Activated CD8-positive, alpha-beta memory T cell treated with anti-CD3 and anti-CD28 coated beads, Interleukin-2, amount 50 U/mL, for 1 hour (primary cell): Measurements from ENCODE around the gene GLB1L.
"Not testable (repeated sequence)": the region's sequence is repeated elsewhere in the genome, so short reads cannot be mapped to it uniquely, and the experiment has no call there.

Experiments used
- DNase-seq: peaks from one replicate; pipeline ENCODE4 v3.0.0-alpha.2; 2020; ENCODE audit errors: extremely low read depth

GLB1L gene

DNA sequence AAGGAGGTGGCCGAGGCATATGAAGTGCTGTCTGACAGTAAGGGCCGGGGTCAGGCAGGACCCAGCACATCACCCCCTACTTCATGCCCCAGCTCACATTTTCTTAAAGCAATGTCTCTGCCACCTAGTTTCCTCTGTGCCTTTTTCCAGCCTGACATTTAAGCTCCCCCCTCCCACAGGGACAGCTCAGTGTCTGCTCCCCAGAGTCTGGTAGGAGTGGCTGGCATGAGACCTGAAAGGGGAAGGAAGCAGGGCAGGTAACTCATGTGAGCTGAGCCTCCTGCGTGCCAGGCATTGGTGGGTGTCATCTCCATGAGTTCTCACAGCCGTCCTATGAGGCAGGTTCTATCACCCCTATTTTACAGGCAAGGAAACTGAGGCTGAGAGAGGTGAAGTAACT, 35.4 kb upstream of the GLB1L start:
- no peak for DNase-seq

DNA sequence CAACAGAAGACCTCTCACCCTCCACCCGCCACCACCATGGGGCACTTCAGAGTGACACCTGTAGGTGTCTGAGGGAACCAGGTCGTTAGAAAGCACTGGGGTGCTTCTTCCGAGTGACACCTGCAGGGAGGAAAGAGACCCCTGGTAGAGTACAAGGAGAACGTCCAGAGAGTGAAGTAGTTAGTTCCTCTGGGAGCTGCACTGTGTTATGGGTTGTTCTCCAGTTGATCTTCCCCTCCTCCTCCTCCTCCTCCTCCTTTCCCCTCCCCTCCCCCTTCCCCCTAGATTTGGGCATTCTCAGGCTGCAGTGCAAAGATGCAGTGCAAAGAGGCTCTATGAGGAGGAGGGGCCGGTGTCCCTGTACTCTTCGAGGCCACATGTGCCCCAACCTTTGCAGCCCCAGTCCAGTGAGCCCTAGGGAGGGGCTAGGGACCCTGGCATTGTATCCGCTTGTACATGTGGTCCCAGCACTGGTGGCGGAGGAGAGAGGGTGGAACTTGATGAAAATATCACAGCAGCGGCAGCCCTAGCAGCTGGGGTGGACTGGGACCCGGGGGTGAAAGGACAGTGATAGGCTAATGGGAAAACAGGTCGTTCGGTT, 34.8 kb upstream of the GLB1L start:
- DNase-seq: no peak

DNA sequence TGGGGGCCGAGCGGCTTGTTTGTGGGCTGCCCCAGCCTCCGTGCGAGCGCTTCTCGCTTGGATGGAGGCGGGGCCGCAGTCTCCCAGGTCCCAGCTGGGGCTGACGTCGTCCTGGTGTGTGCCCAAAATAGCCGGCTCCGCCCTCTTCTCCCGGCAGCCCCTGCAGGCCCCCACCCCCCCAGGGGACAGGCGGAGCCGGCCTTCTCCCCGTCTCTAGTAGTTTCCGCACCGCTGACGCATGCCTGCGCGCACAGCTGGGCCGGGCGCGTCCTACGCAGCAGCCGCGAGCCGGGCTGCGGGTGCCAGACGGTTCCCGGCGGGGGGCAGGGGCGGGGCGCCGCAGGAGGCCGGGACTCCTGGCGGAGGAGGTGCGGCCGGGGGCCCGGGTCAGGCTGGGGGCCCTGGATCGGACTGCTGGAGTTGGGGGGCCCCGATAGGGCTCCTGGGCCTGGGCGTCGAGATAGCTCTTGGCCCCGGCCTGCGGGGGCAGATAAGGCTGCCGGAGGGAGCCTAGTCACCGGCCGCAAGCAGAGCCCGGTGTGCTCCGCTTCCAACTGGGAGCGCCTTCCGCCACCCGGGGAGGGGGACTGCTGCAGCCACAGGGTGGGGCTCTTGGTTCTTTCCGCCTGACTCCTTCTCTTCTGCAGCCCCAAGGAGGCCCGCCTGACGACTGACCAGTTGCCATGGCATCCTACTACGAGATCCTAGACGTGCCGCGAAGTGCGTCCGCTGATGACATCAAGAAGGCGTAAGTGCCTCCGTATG, 34.1 kb upstream of the GLB1L start, which contains the start of gene DNAJB2:
Gene DNAJB2, plus strand, starts transcription at position 216 of the 765 bp plus-strand sequence. Its CDS starts 468 bp downstream, at position 684.
- peak; percentile 99 for DNase-seq

GRCh38 chr2:219278655-219279150, 33.5 kb upstream of the GLB1L start:
- DNase-seq: no peak

GRCh38 chr2:219277703-219278654, 32.7 kb upstream of the GLB1L start:
- DNase-seq: peak; percentile 39

DNA sequence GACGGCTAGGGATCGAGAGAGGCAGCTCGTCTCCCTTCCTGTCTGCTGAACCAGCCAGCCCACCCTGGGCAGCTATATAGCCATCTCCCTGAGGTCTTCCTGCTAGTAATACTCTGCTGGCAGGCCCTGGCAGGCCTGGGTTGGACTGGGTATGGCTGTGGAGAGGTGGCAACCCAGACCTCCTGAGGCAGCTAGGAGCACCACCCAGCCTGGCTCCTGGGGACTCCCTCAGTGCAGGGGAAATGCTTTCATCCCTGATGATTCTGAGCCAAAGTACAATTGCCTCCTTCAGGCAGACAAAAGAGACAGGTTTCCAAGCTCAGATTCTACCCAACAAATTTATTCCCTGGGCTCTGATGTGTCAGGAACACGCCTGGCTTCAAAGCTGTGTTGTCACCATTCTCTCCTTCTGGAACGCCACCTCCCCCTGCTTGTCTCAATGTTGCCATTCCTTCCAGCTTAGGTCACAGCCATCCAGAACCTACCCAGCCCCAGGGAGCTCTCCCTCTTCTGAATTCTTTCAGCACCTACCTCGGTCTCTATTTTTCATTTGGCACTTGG, 29.2 kb upstream of the GLB1L start:
- DNase-seq: no peak

GRCh38 chr2:219273937-219274336, 28.7 kb upstream of the GLB1L start:
- DNase-seq: no peak

DNA sequence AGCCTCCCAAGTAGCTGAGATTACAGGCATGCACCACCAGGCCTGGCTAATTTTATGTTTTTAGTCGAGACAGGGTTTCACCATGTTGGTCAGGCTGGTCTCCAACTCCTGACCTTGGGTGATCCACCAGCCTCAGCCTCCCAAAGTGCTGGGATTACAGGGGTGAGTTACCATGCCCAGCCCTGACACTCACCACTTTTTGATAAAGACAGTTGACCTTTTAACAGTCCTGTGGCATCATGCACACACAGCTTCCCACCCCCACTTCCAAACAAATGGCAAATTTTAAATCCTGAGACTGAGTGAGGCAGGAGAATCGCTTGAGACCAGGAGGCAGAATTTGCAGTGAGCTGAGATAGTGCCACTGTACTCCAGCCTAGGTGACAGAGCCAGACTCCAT, 27.8 kb upstream of the GLB1L start:
- DNase-seq: no peak

GRCh38 chr2:219272356-219272755, 27.1 kb upstream of the GLB1L start:
- DNase-seq: no peak

GRCh38 chr2:219271021-219271420, 25.8 kb upstream of the GLB1L start:
- DNase-seq: no peak

GRCh38 chr2:219270055-219270372, 24.8 kb upstream of the GLB1L start:
- DNase-seq: no peak

DNA sequence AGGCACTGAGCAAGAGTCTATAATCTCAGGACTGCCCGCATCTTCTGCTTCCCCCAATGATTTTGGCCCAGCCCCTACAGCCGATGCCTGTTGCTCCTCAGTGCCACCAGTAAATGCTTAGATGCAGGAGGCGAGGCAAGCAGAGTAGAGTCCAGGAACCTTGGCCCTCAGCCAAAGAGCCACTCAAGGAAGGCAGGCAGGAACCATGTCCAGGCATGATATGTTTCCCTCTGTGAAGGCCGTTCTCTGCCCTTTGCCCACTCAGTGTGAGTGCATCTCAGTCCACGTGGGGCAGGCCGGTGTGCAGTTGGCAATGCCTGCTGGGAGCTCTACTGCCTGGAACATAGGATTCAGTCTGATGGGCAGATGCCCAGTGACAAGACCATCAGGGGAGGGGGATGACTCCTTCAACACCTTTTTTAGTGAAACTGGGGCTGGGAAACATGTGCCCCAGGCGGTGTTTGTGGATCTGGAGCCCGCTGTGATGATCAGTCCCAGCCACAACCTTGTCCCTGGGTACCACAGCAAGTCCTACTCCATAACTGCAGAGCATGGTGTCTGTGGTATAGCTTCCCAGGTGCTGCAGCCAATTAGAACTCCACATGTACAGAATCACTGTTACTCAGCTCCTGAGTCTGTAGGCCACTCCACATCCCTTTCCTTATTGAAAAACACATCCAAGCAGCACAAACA, 24.3 kb upstream of the GLB1L start:
- DNase-seq: no peak

DNA sequence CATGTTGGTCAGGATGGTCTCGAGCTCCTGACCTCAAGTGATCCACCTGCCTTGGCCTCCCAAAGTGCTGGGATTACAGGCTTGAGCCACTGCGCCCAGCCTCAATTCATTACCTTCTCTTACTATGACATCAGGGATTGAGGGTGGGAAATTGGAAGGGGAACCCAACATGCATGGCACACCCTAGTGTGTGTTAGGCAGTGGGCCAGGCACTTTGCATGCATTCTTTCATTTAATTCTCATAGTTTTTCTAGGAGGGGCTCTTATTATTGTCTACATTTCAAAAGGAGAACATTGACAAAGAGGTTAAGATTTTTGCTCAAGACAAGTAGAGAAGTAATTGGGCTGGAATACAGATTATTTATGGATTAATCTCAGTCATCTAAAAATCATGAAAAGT, 23.1 kb upstream of the GLB1L start:
- no peak for DNase-seq

DNA sequence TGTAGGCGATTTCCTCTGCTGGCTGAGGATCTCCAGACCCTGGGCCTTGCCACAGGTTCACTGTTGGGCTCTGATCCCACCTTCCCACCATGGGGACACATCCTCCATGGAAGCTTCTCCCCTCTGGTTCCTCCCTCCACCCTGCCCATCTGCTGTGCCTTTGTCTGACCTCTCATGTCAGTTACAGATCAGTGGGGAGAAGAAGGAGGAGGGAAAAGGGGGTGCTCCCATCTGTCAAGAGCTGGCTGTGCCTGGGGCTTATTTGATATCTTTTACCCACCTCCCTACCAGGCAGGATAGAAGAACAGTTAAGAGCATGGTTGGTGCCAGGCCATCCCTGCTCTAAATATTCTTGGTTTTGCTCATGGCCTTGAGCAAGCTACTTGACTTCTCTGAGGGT, 21.6 kb upstream of the GLB1L start:
- DNase-seq: no peak

- DNase-seq: no peak
Measured at GRCh38 chr2:219266232-219266631, 21.0 kb upstream of the GLB1L start.

DNA sequence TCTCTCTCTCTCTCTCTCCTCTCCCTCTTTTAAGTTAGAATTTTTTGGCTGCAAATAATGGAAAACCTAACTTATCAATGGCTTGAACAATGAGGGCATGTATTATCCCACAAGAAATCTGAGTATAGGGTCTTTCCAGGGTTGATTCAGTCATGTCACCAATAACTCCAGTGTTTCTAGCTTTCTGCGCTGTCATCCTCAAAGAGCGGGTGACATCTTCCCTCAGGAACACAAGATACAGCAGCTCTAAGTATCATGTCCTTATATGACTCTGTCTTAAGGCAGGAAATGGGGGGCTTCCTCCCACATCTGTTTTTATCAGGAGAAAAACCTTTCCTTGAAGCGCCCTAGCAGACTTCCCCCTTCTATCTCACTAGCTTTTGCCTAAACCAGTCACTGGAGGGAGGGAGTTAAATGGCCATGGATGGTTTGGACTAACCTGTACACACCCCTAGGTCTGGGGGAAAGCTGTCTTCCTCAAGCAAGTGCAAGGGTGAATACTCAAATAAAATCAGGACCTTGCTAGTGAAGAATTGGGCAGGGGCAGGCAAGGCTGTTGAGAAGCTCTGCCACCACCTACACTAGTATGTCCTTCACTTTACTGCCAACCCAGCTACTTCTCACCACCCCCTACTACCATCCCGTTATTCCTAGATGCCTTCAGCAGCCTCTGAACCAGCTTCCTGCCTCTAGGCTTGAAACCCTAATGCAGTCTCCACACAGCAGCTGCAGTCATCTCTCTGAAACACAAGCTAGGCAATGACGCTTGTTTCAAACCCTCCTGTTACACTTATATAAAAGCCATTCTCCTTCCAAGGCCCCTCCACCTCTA, 16.0 kb upstream of the GLB1L start:
- DNase-seq: no peak

DNA sequence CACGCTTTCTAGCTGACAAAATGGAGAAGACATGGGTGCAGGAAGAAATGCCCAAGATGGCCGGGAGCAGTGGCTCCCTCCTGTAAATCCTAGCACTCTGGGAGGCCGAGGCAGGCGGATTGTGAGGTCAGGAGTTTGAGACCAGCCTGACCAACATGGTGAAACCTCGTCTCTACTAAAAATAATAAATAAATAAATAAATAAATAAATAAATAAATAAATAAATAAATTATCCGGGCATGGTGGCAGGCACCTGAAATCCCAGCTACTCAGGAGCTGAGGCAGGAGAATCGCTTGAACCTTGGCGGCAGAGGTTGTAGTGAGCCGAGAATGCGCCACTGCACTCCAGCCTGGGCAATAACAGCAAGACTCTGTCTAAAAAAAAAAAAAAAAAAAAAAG, 13.7 kb upstream of the GLB1L start:
- not testable (repeated sequence) for DNase-seq

DNA sequence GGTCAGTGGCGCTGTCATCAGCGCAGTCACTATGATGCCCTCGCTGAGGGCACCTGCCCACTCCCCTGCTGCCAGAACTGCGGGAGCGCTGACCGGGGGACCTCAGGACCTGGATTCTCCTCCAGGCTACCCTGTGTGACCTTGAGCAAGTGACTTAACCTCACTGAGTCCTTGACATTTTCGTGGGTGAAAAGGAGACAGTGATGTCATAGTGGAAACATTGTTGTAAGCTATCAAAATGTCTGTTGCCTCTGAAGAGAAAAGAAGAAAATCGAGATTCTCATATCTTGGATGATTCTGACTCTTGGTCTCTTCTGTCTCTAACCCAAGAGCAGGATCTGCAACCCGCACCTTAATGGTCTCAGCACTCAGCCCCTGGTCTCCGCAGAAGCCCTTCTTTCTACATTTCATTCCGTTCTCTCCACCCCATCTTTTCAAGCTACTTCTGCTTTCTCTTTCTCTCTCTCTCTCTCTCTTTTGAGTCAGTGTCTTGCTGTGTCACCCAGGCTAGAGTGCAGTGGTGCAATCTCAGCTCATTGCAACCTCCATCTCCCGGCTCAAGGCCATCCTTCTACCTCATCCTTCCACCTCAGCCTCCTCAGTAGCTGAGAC, 9.5 kb upstream of the GLB1L start:
- no peak for DNase-seq

- peak; percentile 73 for DNase-seq
Measured at GRCh38 chr2:219253753-219254589, 8.7 kb upstream of the GLB1L start, which contains the start of gene TUBA4A. TUBA4A (minus strand) TSS chr2:219253918; CDS start chr2:219253858, 60 bp downstream.
